ENCODE results near the gene PDE4D. TPM values are rescaled to one million over a fixed set of nuclear protein-coding genes. Genes with fewer than 3 reads are reported as not detected.

Gene PDE4D
- total and polyA plus RNA-seq, 2 donors (not counting 1 experiment from before 2014, with no cell fraction given), result 14.9 to 171 TPM

DNA sequence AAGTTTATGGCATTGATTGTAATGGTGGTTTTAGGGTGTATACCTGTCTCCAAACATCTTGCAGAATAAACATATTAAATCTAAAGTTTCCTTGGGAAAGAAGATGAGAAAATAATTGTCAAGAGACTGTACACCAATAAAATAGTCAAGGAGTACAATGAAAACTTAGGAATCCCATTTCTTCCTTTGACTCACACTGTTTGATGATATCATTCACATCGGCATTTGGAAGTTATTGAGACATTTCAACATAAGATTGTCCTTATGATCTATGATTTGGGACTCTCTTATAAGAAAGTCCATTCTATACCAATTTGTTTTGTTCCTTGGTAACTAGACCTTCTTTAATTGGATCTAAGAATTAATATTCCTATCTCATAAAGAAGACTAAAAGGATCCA, 828.0 kb downstream of the PDE4D start:
- WGBS (ENCODE audit: insufficient coverage), result no CpG with 5 or more reads among the region's 1 CpG
- Histone ChIP-seq H2AFZ (ENCODE audit: insufficient read depth, low read depth, low read length, poor library complexity, severe bottlenecking) (no peak overlapping the region), H3K27me3 (replicated peaks in 1 of 4; ENCODE audit: control extremely low read depth in 1 of 4, control insufficient read depth in 3 of 4, insufficient read depth in 4 of 4, low read length in 3 of 4) (no peaks in the 10 kb centered on the region), H3K4me3 (ENCODE audit: control extremely low read depth in 1 of 5, extremely low read depth in 1 of 5, insufficient read depth in 1 of 5, low read depth in 2 of 5, low read length in 4 of 5) (no peak overlapping the region), H3K4me2 (replicated peaks; ENCODE audit: low read depth, low read length, poor library complexity, severe bottlenecking) (no peak overlapping the region), H3K9me3 (ENCODE audit: control extremely low read depth in 1 of 3, control insufficient read depth in 2 of 3, insufficient read depth in 1 of 3, low read length in 2 of 3) (peaks cover 0 to 2% (median 0%) of the 10 kb centered on the region in 3 donors), H4K20me1 (ENCODE audit: control insufficient read depth, insufficient read depth, low read length, poor library complexity, severe bottlenecking) (no peaks in the 10 kb centered on the region), H3K79me2 (ENCODE audit: control insufficient read depth, insufficient read depth, low read length) (no peaks in the 10 kb centered on the region), H3K27ac (ENCODE audit: low read length in 2 of 2) (no peak overlapping the region), H3K9ac (ENCODE audit: low read length) (no peak overlapping the region), H3K4me1 (ENCODE audit: control insufficient read depth in 2 of 2, insufficient read depth in 2 of 2, low read length in 2 of 2) (no peaks in the 10 kb centered on the region), H3K36me3 (replicated peaks in 1 of 2; ENCODE audit: control extremely low read depth in 1 of 2, control insufficient read depth in 1 of 2, extremely low read depth in 1 of 2, insufficient read depth in 2 of 2, low read length in 1 of 2) (no peaks in the 10 kb centered on the region)
- ChIA-PET POLR2A (no interaction called here), CTCF (no interaction called here)
- DNase-seq (no peak), ATAC-seq (ENCODE audit: low read depth) (no peak)
- Mint-ChIP-seq H3K9me3 (ENCODE audit: insufficient read depth) (no peaks in the 10 kb centered on the region), H3K27me3 (no peaks in the 10 kb centered on the region), H3K4me3 (no peak overlapping the region), H3K4me1 (no peaks in the 10 kb centered on the region), H3K27ac (no peak overlapping the region)
- intact Hi-C loops (cut with micrococcal nuclease), result no loop called here
- TF ChIP-seq, protein P1, sequence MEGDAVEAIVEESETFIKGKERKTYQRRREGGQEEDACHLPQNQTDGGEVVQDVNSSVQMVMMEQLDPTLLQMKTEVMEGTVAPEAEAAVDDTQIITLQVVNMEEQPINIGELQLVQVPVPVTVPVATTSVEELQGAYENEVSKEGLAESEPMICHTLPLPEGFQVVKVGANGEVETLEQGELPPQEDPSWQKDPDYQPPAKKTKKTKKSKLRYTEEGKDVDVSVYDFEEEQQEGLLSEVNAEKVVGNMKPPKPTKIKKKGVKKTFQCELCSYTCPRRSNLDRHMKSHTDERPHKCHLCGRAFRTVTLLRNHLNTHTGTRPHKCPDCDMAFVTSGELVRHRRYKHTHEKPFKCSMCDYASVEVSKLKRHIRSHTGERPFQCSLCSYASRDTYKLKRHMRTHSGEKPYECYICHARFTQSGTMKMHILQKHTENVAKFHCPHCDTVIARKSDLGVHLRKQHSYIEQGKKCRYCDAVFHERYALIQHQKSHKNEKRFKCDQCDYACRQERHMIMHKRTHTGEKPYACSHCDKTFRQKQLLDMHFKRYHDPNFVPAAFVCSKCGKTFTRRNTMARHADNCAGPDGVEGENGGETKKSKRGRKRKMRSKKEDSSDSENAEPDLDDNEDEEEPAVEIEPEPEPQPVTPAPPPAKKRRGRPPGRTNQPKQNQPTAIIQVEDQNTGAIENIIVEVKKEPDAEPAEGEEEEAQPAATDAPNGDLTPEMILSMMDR (IDR thresholded peaks at IDR 0.05), result no peak
- no peak for TF ChIP-seq EZH2 (IDR thresholded peaks at IDR 0.05; ENCODE audit: borderline replicate concordance, insufficient read depth, low read depth, low read length, poor library complexity, severe bottlenecking)

DNA sequence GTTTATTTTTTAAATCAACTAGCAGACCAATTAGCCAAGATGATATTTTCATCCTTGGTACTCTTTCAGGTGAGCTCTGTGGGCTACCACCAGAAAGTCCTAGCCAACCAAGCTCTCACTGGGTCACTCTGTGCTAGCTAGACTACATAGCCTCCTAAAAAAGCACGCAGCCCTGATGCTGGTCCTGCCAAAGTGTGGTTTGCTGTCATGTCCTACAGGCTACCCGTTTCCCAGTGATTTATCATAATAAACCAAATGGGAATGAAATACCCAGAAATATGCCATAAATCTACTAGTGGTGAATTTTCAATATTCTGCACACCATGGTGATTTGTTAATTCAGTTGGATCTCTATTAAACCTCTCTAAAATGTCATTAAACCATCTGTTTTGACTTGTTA, 829.2 kb downstream of the PDE4D start:
- Histone ChIP-seq H3K36me3 (replicated peaks in 1 of 2; ENCODE audit: control extremely low read depth in 1 of 2, control insufficient read depth in 1 of 2, extremely low read depth in 1 of 2, insufficient read depth in 2 of 2, low read length in 1 of 2) (no peaks in the 10 kb centered on the region), H3K9ac (ENCODE audit: low read length) (no peak overlapping the region), H3K9me3 (ENCODE audit: control extremely low read depth in 1 of 3, control insufficient read depth in 2 of 3, insufficient read depth in 1 of 3, low read length in 2 of 3) (peaks cover 0 to 2% (median 0%) of the 10 kb centered on the region in 3 donors), H2AFZ (ENCODE audit: insufficient read depth, low read depth, low read length, poor library complexity, severe bottlenecking) (no peak overlapping the region), H3K4me3 (ENCODE audit: control extremely low read depth in 1 of 5, extremely low read depth in 1 of 5, insufficient read depth in 1 of 5, low read depth in 2 of 5, low read length in 4 of 5) (no peak overlapping the region), H3K4me1 (ENCODE audit: control insufficient read depth in 2 of 2, insufficient read depth in 2 of 2, low read length in 2 of 2) (no peaks in the 10 kb centered on the region), H3K27ac (ENCODE audit: low read length in 2 of 2) (no peak overlapping the region), H3K27me3 (replicated peaks in 1 of 4; ENCODE audit: control extremely low read depth in 1 of 4, control insufficient read depth in 3 of 4, insufficient read depth in 4 of 4, low read length in 3 of 4) (no peaks in the 10 kb centered on the region), H3K79me2 (ENCODE audit: control insufficient read depth, insufficient read depth, low read length) (no peaks in the 10 kb centered on the region), H4K20me1 (ENCODE audit: control insufficient read depth, insufficient read depth, low read length, poor library complexity, severe bottlenecking) (no peaks in the 10 kb centered on the region), H3K4me2 (replicated peaks; ENCODE audit: low read depth, low read length, poor library complexity, severe bottlenecking) (no peak overlapping the region)
- Mint-ChIP-seq H3K4me1 (no peaks in the 10 kb centered on the region), H3K27ac (no peak overlapping the region), H3K4me3 (no peak overlapping the region), H3K27me3 (no peaks in the 10 kb centered on the region), H3K9me3 (ENCODE audit: insufficient read depth) (no peaks in the 10 kb centered on the region)
- intact Hi-C loops (cut with micrococcal nuclease), result no loop called here
- ATAC-seq (ENCODE audit: low read depth) (no peak), DNase-seq (no peak)
- TF ChIP-seq, protein P1 (IDR thresholded peaks at IDR 0.05), result no peak
- no peak for TF ChIP-seq EZH2 (IDR thresholded peaks at IDR 0.05; ENCODE audit: borderline replicate concordance, insufficient read depth, low read depth, low read length, poor library complexity, severe bottlenecking)
- no CpG with 5 or more reads among the region's 2 CpGs for WGBS (ENCODE audit: insufficient coverage)
- CTCF ChIA-PET, result no interaction called here
- POLR2A ChIA-PET, result no interaction called here
